Brain microvascular endothelial cell (primary cell): ENCODE data around the gene GARIN5B.

Experiments
- DNase-seq: peaks from one replicate; pipeline ENCODE4 v3.0.0-alpha.2; 2020
- H3K27ac ChIP-seq: fragments of 250-450 bp; sonication (Bioruptor Pico); 2 replicates; pipeline ENCODE4 v1.5.1; 2020; ENCODE audit warnings: mild to moderate bottlenecking, moderate library complexity
- H3K27me3 ChIP-seq: fragments of 250-450 bp; sonication (Bioruptor Pico); replicated peaks from 2 replicates; pipeline ENCODE4 v1.5.1; 2020; ENCODE audit warnings: mild to moderate bottlenecking
- H3K36me3 ChIP-seq: fragments of 250-450 bp; sonication (Bioruptor Pico); replicated peaks from 2 replicates; pipeline ENCODE4 v1.5.1; 2020; ENCODE audit warnings: mild to moderate bottlenecking
- H3K4me3 ChIP-seq: 2 replicates; pipeline ENCODE4 v1.5.1; 2011; ENCODE audit warnings: low read depth, mild to moderate bottlenecking, control low read depth, low read length, moderate library complexity
- in situ Hi-C: cut with HindIII; loops from 2 replicates; pipeline ENCODE4 v1.10.0; 2017; ENCODE audit warnings: low sequenced_read_pairs, low pct_ligation_motif_present
- TF ChIP-seq, protein P1 (sequence below): IDR thresholded peaks from 2 replicates; pipeline ENCODE4 v1.5.1; 2011; ENCODE audit warnings: low read depth, mild to moderate bottlenecking, moderate library complexity, low read length, control low read depth, inconsistent platforms; ENCODE audit errors: missing control alignments

The GARIN5B gene

DNA sequence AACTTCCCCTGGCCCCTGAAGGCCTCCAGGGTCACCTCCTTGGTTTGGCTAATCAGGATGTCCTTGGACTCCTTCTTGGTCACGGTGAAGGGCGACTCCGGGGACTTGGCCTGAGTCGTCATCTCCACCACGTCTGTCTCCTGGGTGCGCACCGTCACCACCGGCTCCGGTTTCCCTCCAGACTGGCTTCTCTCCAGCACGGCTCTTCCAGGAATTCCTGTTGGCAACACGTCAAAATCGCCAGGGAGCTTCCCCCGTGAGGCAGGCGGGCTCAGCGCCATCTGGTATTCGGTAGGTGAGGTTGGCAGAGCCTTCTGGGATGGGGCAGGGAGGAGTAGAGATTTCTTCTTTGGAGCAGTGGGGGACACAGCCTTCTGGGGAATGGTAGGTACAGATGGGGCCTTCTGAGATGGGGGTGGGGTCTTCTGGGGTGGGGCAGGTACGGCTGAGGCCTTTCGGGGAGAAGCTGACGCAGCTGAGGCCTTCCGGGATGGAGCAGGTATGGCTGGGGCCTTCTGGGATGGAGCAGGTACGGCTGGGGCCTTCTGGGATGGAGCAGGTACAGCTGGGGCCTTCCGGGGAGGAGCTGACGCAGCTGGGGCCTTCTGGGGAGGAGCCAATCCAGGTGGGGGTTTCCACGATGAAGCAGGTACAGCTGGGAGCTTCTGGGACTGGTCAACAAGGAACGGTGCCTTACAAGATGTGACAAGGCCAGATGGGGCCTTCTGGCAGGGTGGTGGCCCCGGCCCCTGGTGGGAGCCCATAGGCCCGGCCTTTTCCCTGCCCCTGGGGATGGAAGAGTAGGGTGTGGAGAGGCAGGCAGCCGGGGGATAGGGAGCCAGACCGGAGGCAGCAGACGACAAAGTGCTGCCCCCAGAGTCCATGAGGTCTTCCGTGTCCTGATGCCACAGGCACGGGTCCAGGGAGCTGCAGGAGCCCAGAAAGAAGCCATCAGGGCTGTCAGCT, 3.8 kb downstream of the GARIN5B start:
- H3K27ac ChIP-seq: no peak overlapping the region
- peaks cover 7% of the 10 kb centered on the region for H3K27me3 ChIP-seq
- TF ChIP-seq, protein P1, sequence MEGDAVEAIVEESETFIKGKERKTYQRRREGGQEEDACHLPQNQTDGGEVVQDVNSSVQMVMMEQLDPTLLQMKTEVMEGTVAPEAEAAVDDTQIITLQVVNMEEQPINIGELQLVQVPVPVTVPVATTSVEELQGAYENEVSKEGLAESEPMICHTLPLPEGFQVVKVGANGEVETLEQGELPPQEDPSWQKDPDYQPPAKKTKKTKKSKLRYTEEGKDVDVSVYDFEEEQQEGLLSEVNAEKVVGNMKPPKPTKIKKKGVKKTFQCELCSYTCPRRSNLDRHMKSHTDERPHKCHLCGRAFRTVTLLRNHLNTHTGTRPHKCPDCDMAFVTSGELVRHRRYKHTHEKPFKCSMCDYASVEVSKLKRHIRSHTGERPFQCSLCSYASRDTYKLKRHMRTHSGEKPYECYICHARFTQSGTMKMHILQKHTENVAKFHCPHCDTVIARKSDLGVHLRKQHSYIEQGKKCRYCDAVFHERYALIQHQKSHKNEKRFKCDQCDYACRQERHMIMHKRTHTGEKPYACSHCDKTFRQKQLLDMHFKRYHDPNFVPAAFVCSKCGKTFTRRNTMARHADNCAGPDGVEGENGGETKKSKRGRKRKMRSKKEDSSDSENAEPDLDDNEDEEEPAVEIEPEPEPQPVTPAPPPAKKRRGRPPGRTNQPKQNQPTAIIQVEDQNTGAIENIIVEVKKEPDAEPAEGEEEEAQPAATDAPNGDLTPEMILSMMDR: no peak
- no peaks in the 10 kb centered on the region for H3K36me3 ChIP-seq
- in situ Hi-C loops: no loop called here
- no peak overlapping the region for H3K4me3 ChIP-seq
- no peak for DNase-seq

DNA sequence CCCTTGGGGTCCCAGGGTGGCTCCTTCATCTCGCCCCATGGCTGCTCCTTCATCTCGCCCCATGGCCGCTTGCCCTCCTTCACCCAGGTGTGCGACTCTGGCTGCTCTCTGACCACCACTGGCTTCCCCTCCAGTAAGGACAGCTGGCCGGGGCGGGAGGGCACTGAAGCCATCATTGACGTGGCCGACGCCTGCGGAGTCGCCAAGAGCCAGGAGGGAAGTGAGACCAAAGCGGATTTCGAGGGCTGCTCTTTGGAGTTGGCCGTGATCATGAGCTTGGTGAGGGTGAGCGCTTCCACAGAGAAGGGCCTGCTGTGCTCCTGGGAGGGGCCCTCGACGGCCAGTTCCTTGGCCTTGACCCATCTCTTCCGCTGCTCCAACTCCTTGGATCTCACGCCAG, 4.6 kb downstream of the GARIN5B start:
- Histone ChIP-seq H3K27me3 (peaks cover 10% of the 10 kb centered on the region), H3K4me3 (no peak overlapping the region), H3K27ac (no peak overlapping the region), H3K36me3 (no peaks in the 10 kb centered on the region)
- TF ChIP-seq, protein P1: no peak
- in situ Hi-C loops: no loop called here
- DNase-seq: no peak

DNA sequence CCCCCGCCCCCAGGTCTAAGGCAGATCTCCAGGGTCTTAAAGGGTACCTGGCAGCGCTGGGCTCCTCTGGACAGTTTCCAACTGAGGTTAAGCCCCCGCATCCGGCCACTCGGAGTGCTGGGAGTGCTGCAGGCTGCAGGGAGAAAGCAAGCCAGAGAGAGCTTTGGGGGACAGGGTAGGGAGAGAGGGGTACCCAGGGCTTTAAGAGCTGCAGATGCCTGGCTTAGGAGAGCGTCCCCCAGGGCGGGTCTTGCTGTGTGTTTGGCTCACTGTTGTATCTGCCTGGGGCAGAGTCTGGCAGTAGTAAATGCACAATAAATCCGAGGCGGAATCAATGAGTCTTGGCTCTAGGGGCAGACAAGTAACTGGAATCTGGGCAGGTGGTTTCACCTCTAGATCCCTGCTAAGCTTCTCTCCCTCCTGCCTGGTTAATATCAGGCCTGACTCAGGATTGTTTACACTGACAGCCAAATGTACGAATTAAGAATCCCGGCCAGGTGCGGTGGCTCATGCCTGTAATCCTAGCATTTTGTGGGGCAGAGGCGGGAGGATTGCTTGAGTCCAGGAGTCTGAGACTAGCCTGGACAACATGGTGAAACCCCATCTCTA, 7.7 kb downstream of the GARIN5B start:
- in situ Hi-C loops: no loop called here
- no peak overlapping the region for H3K27ac ChIP-seq
- no peak for DNase-seq
- TF ChIP-seq, protein P1: no peak
- H3K4me3 ChIP-seq: no peak overlapping the region
- peaks cover 23% of the 10 kb centered on the region for H3K27me3 ChIP-seq
- H3K36me3 ChIP-seq: no peaks in the 10 kb centered on the region

DNA sequence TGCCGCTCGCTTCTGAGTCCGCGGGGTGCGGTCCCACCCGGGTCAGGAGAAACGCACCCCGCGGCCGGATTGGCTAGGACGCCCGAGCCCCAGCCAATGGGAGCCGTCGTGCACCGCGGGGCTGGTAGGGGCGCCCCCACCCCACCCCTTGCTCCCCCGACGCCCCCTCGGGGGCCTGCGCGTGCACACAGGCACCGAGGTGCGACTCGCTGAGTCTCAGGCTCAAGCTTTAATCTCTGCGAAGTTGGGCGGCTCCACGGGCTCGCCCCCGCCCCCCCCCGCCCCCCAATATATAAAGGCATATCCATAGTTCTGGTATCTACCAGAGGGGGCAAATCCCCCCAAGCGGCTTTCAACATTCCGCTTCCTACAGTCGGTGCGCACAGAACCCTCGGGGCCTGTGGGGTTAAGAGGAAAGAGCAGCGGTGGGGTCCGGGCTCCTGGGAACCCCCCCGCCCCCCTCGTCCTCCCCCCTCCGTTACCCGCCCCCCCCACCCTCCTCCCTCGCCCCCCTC, 8.3 kb downstream of the GARIN5B start, which contains the start of gene COX6B2:
Gene COX6B2, minus strand, starts transcription at position 22 of the 515 bp plus-strand sequence. CDS start 198 bp downstream, outside the sequence.
- TF ChIP-seq, protein P1: no peak
- in situ Hi-C loops: no loop called here
- Histone ChIP-seq H3K27ac (no peak within 1 kb of the TSS), H3K4me3 (peak within 1 kb of the TSS; percentile 49), H3K36me3 (no peaks in the 10 kb centered on the region), H3K27me3 (peaks cover 23% of the 10 kb centered on the region)
- DNase-seq: no peak

DNA sequence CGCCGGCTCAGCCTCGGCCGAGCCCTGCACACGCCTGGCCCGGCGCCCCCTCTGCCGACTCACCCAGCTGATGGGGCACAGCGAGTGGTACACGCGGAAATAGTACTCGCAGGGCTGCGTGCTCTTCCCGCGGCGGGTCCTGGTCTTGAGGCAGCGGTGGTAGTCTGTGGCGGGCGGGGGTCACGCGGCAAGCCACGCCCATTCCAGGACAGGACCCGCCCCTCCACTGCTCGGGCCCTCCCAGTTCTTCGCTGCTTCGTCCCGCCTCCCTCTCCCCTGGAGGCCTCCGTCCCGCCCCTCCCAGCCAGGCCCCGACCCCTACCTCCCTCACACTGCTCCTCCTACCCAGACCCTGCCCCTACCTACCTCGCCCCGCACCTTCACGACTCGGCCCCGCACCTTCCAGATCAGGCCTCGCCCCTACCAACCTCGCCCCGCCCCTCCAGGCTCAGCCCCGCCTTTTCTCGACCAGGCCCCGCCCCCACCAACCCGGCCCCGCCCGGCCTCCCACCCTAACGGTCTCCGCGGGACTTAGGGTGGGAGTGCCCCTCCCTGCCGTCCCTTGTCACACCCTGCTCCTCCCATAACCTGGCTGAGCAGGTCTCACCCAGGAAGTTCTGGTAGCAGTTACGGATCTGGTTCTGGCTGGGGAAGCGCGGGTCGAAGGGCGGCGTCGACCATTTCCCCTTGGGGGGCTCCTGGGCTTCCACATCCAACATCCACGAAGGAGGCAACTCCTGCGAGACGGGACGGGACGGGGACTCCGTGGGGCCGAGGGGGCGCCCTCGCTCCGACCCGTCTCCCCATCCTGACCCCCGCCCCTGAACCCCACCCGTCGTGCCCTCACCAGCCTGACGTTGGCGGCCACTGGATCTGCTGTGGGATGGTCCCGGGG, 9.0 kb downstream of the GARIN5B start:
- H3K4me3 ChIP-seq: peak overlapping the region; percentile 49
- in situ Hi-C loops: no loop called here
- no peaks in the 10 kb centered on the region for H3K36me3 ChIP-seq
- peak; percentile 40 for DNase-seq
- TF ChIP-seq, protein P1: no peak
- H3K27me3 ChIP-seq: peaks cover 23% of the 10 kb centered on the region
- H3K27ac ChIP-seq: no peak overlapping the region
